ENCODE measurements around the gene AK3. TPM values are rescaled to one million over a fixed set of nuclear protein-coding genes. Genes with fewer than 3 reads are reported as not detected.

Gene AK3
- total RNA-seq, 4 donors from 2014 or later = 77.6 to 99.4 (median 88.6) TPM

DNA sequence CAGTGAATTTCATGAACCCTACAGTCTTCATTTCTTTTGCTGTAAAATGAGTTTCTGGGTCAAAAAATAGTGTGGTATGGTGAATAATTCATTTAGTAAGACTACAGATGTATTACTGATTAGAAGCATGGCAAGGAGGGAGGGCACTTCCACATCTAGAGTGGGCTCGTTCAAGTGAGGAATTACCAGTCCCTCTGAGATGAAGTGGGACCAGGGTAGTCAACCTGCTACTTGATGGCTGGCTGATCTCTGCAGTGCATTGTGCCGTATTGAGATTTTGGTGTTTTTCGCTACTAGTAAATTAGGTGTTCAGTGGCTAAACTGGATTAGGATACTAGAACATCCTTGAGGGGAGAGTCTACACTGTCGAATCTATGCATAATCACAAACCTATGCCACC, 50.9 kb downstream of the AK3 start:
- DNase-seq (ENCODE audit: low spot score) = no peak
- ATAC-seq (ENCODE audit: low FRiP score) = no peak
- TF ChIP-seq, protein P1, sequence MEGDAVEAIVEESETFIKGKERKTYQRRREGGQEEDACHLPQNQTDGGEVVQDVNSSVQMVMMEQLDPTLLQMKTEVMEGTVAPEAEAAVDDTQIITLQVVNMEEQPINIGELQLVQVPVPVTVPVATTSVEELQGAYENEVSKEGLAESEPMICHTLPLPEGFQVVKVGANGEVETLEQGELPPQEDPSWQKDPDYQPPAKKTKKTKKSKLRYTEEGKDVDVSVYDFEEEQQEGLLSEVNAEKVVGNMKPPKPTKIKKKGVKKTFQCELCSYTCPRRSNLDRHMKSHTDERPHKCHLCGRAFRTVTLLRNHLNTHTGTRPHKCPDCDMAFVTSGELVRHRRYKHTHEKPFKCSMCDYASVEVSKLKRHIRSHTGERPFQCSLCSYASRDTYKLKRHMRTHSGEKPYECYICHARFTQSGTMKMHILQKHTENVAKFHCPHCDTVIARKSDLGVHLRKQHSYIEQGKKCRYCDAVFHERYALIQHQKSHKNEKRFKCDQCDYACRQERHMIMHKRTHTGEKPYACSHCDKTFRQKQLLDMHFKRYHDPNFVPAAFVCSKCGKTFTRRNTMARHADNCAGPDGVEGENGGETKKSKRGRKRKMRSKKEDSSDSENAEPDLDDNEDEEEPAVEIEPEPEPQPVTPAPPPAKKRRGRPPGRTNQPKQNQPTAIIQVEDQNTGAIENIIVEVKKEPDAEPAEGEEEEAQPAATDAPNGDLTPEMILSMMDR (IDR thresholded peaks at IDR 0.05) = no peak

DNA sequence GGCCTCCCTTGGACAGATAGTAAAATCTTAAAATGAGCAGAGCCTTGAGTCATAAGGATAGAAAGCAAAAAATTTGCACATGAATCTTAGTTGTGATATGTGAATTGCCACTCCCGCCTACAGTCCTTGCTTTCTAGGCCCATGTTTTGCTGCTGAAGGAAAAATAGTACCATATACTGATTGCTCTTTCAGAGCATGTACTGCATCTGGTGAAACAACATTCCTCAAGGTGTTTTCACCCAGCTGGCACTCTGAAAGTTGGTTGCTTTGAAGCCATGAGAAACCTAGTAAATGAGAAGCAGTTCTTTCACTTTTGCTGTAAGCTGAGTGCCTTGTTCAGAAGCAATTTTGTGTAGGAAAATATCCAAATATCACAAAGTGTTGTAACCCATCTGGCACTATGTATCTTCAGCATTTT, 51.3 kb downstream of the AK3 start:
- DNase-seq (ENCODE audit: low spot score) = no peak
- peak; percentile 80 for ATAC-seq (ENCODE audit: low FRiP score)
- TF ChIP-seq, protein P1 (IDR thresholded peaks at IDR 0.05) = no peak

DNA sequence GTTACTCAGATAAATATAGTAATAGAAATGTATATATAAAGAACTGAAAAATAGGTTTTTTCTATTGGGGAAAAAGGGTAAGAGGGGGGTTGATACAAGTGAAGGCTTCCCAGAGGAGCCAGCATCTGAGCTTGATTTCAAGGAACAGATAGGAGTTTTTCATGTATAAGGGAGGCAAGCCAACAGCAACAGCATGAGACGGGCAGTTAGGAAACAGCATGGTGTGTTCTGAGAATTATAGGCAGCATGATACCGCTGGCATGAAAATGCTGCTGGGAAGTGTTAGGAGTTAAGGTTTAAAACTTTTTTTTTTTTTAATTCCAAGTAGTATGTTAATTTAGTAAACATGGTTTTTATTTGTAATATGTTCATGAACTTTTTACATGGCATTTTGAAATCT, 52.0 kb downstream of the AK3 start:
- ATAC-seq (ENCODE audit: low FRiP score) (no peak), DNase-seq (ENCODE audit: low spot score) (no peak)
- TF ChIP-seq, protein P1 (IDR thresholded peaks at IDR 0.05) = no peak

DNA sequence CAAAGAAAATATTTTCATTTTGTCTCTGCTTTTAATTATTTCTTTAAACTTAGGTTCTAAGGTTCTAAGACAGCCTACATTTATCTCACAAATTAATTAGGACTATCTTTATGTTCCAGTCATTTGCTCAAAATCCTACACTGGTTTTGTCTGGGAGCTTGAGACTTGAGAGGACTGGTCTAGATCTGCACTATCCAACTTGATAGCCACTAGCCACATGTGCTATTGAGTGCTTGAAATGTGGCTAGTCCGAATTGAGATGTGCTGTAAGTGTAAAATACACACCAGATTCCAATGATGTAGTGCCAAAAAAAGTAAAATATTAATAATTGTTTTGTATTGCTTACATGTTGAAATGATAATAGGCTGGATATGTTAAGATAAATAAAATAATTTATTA, 54.4 kb downstream of the AK3 start:
- DNase-seq (ENCODE audit: low spot score) (no peak), ATAC-seq (ENCODE audit: low FRiP score) (no peak)
- TF ChIP-seq, protein P1 (IDR thresholded peaks at IDR 0.05) = no peak

- ATAC-seq (ENCODE audit: low FRiP score) = peak; percentile 47
- TF ChIP-seq, protein P1 (IDR thresholded peaks at IDR 0.05) = no peak
- DNase-seq (ENCODE audit: low spot score) = no peak
Observed at GRCh38 chr9:4686112-4686511, 54.9 kb downstream of the AK3 start.

GRCh38 chr9:4684820-4685219, 56.2 kb downstream of the AK3 start:
- DNase-seq (ENCODE audit: low spot score) (no peak), ATAC-seq (ENCODE audit: low FRiP score) (no peak)
- TF ChIP-seq, protein P1 (IDR thresholded peaks at IDR 0.05) = no peak

DNA sequence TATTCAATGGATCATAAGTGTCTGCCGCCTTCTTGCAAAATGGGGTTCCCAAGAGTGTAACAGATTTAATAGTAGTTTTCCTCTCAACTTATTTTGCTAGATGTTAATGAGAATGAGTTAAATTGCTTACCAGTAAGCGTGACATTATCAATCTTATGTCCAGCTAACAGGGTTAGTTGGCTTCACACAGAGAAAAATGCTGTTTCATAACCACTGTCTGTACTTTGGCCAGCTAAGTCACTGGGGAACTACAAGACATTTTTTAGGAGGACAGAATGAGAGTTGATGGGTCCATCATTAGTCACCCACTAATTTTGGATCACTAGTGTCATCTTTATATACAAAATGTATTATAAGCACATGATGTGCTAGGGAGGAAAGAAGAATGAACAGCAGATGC, 60.3 kb downstream of the AK3 start:
- TF ChIP-seq, protein P1 (IDR thresholded peaks at IDR 0.05) = no peak
- no peak for DNase-seq (ENCODE audit: low spot score)
- ATAC-seq (ENCODE audit: low FRiP score) = peak; percentile 49
